Fibroblast of the conjunctiva (primary cell): ENCODE data around the gene PHACTR2.
"Not testable (repeated sequence)": the region's sequence is repeated elsewhere in the genome, so short reads cannot be mapped to it uniquely, and the experiment has no call there.

Experiments
- DNase-seq: peaks from one replicate; pipeline ENCODE4 v3.0.0-alpha.2; 2010; ENCODE audit warnings: low read depth

The PHACTR2 gene

DNA sequence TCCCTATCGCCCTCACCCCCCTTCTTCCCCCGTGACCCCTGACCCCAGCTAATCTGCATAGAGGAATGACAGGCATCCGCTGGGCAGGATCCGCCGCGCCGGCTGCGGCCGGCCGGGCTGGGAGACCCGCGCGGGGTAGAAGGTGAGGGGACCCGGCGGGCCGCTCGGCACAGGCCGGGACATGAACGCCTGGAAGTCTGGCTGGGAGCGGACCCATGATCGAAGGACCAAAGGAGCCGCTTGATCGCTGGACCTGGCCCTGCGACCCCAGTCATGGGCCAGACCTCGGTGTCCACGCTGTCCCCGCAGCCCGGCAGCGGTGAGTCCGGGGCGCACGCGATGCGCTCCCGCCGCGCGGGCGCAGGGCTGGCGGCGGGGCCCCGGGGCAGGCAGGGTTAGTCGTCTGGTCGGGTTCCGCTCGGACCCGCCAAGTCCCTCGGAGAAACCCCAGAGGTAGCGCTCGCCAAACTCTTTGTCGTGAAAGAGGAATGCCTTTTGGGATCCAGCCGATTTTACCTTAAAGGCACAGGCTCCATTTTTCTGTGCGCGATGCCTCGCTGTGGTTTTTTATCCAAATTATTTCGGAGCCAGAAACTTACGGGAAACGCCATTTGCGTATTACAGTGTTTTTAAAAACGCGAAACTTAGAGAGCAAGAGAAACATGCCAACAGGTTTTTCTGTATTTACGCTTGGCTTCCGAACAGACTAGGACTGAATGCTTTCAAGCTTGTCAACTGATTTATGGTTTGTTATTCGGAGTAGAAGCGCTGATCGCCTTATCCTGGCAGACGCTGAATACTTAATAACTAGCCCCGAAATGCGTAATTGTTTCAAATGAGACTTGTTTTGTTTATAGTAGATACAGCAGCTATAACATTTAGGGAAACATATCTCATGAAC, at the start of gene PHACTR2:
Gene PHACTR2, plus strand, starts transcription at position 75 of the 901 bp plus-strand sequence. Its CDS starts 199 bp downstream, at position 274.
- DNase-seq = peak; percentile 63

DNA sequence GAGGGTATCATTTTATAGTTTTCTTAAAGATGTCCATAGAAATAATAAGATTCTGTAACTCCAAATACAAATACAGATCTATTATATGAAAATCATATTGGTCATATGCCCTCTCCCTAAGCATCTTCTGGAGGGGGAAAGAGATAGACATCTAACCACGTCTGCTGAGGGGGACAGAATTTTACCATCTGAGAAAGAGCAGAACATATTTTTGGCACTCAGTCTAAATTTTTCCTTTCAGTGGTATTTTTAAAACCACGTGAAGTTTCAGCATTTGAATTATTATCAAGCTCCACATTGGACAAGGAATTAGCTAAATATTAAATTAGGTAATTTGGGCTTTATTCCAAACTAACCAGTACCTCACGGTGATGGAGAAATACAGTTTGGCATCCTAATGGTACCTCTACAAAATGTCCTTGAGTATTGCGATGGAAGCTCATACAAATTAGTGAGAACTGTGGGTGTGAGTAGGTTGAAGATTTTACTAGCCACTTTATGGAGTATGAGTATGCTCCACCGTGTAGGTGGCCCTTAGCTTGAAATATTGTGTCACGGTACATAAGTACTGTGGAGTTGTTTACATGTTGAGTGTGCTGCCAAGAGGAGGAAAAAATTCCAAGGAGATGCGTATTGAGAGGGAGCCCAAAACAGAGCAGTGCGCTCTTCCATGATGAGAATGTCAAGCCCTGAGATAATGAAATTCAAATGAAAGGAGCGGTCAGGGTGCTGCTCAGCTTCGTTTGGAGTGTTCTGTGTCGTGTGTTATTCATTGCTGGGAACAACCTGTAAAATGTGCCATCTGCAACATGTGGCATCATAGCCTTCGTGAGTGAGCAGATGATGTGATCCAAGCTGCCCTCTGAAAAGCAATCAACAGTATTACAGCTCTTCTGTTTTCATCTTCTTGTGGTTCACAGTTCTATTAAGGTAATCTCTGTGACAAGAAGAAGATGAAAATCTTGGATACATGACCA, 48.4 kb upstream of the PHACTR2 start:
- no peak for DNase-seq

DNA sequence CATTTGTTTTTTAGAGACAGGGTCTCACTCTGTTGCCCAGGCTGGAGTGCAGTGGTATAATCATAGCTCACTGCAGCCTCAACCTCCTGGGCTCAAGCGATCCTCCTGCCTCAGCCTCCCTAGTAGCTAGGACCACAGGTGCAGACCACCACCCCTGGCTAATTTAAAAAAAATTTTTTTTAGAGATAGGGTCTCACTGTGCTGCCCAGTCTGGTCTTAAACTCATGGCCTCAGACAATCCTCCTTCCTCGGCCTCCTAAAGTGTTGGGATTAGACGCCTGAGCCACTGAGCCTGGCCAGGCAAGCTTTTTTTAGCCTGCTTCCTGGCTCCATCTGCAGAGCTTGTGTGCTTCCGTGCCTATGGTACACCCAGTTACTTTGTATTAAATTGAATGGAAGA, 46.6 kb upstream of the PHACTR2 start:
- DNase-seq = not testable (repeated sequence)

DNA sequence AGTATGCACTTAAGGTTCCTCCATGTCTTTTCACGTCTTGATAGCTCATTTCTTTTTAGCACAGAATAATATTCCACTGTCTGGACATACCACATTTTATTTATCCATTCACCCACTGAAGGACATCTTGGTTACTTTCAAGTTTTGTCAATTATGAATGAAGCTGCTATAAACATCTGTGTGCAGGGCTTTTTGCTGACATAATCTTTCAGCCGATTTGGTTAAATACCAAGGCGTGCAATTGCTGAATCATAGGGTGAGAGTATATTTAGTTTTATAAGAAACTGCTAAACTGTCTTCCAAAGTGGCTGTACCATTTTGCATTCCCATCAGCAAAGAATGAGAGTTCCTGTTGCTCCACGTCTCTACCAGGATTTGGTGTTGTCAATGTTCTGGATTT, 44.9 kb upstream of the PHACTR2 start:
- no peak for DNase-seq

DNA sequence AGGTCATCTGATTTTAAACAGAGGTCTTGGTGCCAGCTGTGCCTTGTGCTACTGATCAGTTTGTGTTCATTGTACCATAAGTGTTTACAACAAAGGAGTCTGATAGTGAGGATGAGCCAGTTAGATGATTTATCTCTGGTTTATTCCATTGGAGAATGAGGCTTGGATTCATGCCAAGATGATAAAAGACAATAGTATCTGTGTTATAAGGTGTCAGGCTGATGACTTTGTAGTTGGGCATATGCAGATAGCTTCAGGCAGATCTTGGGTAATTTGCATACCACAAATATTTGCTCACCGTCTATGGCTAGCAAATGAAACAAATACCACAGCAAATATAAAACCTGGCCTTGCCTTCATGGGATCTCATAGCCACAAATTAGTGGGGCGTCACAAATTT, 43.3 kb upstream of the PHACTR2 start:
- DNase-seq = no peak

DNA sequence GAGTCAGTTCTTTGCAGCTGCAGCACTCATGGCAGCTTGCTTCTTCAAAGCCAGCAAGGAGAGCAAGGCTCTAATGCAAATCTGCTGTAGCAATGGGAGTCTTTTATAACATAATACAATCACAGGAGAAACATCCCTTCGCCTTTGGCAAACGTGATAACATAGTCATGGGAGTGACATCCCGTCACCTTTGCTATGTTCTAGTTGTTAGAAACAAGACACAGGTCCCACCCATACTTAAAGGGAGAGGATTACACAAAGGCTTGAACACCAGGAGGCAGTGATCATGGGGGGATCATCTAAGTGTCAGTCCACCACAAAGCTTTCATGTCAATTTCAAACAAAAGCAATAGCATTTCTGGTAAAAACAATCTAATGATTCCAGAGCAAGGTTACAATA, 40.1 kb upstream of the PHACTR2 start:
- no peak for DNase-seq

DNA sequence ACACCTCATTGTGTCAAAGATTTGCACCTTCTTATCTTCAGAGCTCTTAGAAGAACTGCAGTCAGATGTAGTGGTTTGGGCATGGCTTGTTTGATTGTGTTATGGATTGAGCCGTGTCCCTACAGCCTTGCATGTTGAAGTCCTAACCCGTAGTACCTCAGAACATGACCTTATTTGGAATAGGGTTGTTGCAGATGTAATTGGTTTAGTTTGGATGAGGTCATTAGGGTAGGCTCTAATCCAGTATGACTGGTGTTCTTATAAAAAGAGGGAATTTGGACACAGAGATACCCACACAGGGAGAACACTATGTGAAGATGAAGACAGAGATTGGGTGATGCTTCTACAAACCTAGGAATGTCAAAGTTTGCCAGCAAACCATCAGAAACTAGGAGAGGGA, 35.4 kb upstream of the PHACTR2 start:
- no peak for DNase-seq

DNA sequence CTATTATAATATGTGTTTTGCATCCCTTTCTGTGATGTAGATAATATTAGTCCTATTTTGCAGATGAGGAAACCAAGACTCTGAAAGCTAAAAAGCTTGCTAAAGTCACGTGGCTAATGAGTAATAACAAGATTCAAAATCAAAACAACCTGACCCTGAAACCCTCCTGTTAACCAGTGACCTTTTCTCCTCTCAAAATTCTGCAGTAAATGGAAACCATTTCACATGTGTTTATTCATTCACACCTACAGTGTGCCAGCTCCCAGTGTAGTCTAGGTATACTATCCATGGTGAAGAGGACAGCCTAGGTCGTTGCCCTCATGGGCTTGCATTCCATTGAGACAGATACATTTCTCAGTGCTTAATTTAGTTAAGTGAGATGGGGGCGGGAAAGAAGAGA, 30.6 kb upstream of the PHACTR2 start:
- no peak for DNase-seq

DNA sequence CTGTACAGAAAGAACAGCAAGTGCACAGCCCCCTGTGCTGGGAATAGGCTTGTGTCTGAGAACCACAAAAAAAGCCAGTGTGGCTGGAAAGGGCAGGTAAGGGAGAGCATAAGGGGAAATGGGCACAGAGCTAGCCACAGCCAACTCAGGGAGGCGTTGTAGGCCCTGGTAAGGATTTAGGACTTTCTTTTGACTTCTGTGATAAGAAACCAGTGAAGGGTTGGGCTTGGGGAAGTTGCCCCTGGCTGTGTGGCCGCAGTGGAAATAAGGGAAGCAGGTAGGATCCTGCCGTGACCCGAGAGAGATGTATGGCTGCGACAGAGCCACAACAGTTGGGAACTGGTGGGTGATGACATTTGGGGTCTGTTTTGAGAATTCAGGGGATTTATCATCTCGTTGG, 30.0 kb upstream of the PHACTR2 start:
- DNase-seq = no peak

DNA sequence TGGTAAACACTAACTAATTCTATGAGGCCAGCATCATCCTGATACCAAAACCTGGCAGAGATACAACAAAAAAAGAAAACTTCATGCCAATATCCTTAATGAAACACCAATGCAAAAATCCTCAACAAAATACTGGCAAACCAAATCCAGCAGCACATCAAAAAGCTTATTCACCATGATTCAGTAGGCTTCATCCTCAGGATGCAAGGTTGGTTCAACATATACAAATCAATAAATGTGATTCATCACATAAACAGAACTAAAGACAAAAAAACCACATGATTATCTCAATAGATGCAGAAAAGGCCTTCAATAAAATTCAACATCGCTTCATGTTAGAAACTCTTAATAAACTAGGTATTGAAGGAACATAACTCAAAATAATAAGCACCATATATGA, 28.4 kb upstream of the PHACTR2 start:
- DNase-seq = not testable (repeated sequence)

DNA sequence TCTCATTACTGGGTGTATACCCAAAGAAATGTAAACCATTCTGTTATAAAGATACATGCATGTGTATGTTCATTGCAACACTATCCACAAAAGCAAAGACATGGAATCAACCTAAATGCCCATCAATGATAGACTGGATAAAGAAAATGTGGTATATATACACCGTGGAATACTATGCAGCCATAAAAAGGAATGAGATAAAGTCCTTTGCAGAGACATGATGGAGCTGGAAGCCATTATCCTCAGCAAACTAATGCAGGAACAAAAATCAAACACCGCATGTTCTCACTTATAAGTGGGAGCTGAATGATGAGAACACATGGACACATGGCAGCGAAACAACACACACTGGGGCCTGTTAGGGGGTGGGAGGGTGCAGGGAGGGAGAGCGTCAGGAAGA, 26.4 kb upstream of the PHACTR2 start:
- not testable (repeated sequence) for DNase-seq

DNA sequence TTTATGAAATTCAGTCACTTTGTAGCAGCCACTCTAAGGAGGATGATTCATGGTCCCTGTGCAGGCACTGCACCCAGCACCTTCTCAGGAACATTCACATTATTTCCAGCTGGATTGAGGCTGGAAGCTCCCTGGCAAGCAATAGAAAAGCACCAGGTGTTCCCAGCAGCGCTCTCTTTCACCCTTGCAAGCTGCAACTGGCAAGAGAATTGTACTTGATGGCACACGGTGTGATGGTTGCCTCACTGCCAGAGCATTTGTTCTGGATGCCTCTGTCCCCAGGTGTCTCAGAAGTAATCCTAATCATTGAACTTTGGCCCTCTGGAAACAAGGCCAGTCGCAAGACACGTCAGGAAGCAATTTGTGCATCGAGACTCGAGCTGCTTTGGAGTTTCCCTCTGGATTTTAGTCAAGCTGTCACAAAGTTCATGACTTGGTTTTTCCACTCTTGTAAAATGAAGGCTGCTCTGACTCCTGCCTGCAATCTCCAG, 24.9 kb upstream of the PHACTR2 start:
- no peak for DNase-seq

DNA sequence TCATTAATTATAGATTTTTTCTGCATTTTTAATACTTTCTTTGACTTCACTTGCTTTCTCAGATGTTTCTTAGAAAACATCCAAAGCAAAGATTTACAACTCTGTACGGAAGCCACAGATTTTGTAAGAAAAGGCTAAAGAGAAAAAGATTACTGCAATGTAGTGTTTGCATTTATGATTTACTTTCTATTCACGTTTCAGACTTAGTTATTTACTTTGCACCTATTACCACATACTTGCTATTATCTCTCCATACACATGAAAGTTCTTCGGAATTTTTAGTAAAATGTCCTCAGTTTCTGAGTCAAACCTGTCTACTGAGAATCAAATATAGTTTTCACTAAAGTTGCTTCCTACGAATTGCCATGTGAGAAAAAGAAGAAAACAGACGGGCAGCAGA, 22.2 kb upstream of the PHACTR2 start:
- DNase-seq = no peak

DNA sequence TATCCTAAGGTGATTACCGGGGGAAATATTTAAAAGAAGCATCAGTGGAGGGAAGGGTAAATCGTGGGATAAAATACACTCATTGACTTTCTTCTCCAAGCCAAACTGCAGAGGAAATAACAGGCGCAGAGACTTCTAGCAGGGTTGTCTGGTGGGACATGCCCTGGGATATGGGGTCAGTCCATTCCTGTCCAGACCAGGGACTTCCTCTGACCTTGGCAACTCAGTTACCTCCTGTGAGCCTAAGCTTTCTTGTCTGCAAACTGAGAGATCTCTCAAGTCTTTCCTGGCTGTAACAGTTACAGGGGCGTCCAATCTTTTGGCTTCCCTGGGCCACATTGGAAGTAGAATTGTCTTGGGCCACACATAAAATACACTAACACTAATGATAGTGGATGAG, 21.7 kb upstream of the PHACTR2 start:
- DNase-seq = no peak

DNA sequence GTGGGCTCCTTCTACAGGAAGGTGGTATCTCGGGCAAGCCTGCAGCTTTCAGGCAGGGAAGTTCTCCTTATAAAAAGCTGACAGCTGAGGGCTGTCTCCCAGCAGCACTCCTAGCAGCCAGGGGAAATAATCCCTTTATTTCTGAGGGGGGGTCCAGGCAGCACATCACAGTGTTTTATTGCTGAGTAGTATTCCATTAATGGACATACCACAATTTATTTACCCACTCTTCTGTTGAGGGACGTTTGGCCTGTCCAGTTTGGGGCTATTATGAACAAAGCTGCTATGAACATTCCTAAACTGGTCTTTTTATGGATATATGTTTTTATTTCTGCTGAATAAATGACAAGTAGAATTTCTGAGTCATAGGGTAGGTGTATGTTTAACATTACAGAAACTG, 20.0 kb upstream of the PHACTR2 start:
- no peak for DNase-seq

DNA sequence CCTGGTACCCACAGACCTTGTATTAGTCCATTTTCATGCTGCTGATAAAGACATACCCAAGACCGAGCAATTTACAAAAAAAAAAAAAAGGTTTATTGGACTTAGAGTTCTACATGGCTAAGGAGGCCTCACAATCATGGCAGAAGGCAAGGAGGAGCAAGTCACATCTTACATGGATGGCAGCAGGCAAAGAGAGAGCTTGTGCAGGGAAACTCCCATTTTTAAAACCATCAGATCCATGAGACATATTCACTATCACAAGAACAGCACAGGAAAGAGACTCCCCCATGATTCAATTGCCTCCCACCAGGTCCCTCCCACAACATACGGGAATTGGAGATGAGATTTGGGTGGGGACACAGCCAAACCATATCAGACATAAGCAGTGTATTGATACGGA, 17.6 kb upstream of the PHACTR2 start:
- DNase-seq = not testable (repeated sequence)

DNA sequence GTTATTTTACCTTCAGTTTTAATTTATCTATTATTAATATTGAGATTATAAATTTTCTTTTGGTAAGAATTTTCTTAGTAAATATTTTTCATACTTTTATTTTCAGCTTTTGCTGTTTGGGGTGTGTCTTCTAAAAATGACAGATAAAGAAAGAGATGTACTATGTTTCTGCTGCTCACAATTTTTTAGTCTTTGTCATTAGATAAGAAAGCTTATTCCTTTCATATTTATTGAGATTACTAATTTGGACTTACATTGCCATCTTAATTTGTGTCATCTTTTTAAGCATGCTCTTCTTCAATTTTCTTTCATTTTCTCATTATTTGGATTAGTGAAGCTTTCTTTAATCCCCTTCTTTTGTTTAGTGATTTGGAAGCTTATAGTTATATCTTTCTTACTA, 13.6 kb upstream of the PHACTR2 start:
- DNase-seq = no peak

DNA sequence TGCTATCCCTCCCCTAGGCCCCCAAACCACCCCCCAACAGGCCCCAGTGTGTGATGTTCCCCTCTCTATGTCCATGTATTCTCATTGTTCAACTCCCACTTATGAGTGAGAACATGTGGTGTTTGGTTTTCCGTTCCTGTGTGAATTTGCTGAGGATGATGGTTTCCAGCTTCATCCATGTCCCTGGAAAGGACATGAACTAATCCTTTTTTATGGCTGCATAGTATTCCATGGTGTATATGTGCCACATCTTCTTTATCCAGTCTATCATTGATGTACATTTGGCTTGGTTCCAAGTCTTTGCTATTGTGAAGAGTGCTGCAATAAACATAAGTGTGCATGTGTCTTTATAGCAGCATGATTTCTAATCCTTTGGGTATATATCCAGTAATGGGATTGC, 11.8 kb upstream of the PHACTR2 start:
- not testable (repeated sequence) for DNase-seq

DNA sequence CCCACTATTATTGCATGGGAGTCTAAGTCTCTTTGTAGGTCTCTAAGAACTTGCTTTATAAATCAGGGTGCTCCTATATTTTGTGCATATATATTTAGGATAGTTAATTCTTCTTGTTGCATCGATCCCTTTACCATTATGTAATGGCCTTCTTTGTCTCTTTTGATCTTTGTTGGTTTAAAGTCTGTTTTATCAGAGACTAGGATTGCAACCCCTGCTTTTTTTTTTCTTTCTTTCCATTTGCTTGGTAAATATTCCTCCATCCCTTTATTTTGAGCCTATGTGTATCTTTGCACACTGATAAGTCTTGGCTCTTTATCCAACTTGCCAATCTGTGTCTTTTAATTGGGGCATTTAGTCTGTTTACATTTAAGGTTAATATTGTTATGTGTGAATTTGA, 8.3 kb upstream of the PHACTR2 start:
- DNase-seq = not testable (repeated sequence)

DNA sequence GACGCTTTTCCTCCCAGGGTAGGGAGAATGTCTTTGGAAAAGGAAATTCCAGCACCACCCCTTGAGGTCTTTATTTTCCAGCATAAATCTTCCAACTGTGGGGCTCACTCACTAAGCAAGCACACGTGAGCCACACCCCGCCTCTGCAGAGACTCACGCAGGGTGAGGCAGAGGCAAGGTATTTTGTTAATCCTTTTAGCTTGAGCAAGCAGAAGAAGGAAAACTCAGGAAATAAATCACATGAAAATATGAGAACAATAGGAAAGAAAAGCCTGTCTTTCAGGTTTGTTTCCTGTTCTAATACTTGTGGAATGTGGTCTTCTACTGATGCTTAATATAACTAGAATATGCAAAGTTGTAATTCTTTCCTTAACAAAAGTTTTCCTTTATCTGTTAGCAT, 4.1 kb upstream of the PHACTR2 start:
- DNase-seq = no peak

DNA sequence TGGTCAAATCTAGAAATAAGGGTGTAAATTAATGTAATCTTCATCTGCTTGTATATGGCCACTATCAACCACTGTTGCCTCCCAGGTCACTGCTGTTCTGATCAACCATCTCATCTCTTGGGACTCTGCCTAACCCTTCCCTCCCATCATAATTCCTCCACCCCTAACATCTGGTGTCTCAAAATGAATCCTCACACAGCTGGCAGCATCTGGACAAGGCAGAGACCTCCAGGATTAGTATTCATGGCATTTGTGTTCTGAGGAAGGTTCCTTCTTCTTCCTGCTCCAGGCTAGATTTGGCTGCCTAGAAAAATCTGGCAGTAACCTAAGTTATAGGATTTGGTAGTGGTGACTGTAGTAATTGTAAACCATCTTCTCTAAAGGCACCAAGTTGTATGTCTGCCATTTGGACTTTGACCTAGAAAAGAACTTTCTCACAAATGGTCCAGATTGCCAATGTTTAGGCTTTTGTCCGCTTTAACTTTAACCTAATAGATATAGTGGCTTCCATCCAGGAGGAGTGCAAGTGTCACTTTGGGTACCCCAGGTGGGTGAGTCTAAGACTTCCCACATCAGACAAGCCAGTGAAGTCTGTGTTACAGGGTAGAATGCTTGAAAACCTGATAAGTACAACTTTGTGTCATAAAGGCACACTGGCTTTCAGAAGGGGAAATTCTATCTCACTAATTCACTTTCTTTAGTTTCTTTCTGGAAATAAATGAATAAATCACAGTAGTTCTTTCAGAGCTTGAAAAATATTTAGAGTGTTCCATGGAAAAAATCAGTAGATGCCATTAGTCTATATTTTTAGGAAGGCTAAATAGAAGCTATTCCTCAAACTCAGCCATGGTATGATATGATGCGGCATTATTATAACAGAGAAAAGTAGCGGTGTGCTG, 3.0 kb upstream of the PHACTR2 start:
- DNase-seq = no peak
